ENCODE data around the gene ILKAP. TPM values are rescaled to one million over a fixed set of nuclear protein-coding genes. Genes with fewer than 3 reads are reported as not detected.

ILKAP gene
- total RNA-seq, 4 donors from 2014 or later, result 27.3 to 36.0 (median 34.3) TPM

DNA sequence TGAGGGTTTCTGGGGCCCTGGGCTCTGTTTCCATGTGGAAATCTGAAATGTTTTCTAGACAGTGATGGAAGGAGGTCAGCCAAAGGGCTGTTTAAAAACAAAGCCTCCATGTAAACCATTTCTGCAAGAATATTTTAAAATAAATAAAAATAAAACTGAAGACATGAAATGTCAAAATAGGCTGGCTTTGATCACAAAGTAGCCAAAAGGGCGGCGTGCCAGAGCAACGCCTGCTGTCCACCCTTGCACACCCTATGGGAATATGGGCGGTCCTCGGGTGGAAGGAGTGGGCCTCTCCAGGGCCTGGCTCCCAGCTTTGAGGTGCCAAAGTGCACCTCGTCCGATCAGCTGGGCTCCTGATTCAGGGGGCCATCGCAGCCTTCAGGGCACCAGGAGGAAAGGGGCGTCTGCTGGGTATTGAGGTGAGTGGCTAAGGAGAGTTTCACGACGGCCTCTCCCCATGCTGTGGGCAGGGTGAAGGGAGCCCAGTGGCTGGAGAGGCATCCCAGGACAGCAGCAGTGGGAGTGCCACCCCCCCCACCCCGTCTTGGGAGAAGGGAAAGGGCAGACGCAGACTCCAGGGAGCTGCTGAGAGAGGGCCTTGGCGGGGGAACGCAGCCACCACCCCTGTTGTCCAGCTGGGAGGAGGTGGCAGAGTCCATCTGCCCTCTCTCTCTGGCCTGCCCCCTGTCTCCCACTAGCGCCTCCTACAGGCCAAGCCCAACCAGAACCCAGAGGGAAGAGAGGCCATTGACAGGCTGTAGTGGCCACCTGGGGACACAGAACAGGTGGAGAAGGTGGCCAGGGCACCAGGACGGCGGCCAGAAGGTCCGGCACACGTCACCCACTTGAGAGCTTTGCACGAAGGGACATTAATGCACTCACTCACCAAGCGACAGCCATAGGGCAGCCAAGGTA is 50.5 kb downstream of the ILKAP start:
- Histone ChIP-seq H3K27ac (replicated peaks in 1 of 4) (no peak overlapping the region), H3K27me3 (peaks cover 0 to 5% (median under 1%) of the 10 kb centered on the region in 4 donors), H3K4me3 (no peak overlapping the region), H3K36me3 (peaks cover 0 to 3% (median 0%) of the 10 kb centered on the region in 4 donors), H3K9me3 (no peaks in the 10 kb centered on the region), H3K4me1 (peaks cover 0 to 12% (median 3%) of the 10 kb centered on the region in 4 donors)
- WGBS, result 75% methylated on average over 19 of the region's 22 CpGs
- no peak for DNase-seq (ENCODE audit: extremely low spot score)
- intact Hi-C loops (cut with DNase I), result no loop called here
- no peak for TF ChIP-seq POLR2AphosphoS5 (IDR thresholded peaks at IDR 0.05)
- TF ChIP-seq POLR2A (IDR thresholded peaks at IDR 0.05; ENCODE audit: low read depth), result no peak
- TF ChIP-seq EP300 (IDR thresholded peaks at IDR 0.05), result no peak
- TF ChIP-seq, protein P1, sequence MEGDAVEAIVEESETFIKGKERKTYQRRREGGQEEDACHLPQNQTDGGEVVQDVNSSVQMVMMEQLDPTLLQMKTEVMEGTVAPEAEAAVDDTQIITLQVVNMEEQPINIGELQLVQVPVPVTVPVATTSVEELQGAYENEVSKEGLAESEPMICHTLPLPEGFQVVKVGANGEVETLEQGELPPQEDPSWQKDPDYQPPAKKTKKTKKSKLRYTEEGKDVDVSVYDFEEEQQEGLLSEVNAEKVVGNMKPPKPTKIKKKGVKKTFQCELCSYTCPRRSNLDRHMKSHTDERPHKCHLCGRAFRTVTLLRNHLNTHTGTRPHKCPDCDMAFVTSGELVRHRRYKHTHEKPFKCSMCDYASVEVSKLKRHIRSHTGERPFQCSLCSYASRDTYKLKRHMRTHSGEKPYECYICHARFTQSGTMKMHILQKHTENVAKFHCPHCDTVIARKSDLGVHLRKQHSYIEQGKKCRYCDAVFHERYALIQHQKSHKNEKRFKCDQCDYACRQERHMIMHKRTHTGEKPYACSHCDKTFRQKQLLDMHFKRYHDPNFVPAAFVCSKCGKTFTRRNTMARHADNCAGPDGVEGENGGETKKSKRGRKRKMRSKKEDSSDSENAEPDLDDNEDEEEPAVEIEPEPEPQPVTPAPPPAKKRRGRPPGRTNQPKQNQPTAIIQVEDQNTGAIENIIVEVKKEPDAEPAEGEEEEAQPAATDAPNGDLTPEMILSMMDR (IDR thresholded peaks at IDR 0.05), result no peak

DNA sequence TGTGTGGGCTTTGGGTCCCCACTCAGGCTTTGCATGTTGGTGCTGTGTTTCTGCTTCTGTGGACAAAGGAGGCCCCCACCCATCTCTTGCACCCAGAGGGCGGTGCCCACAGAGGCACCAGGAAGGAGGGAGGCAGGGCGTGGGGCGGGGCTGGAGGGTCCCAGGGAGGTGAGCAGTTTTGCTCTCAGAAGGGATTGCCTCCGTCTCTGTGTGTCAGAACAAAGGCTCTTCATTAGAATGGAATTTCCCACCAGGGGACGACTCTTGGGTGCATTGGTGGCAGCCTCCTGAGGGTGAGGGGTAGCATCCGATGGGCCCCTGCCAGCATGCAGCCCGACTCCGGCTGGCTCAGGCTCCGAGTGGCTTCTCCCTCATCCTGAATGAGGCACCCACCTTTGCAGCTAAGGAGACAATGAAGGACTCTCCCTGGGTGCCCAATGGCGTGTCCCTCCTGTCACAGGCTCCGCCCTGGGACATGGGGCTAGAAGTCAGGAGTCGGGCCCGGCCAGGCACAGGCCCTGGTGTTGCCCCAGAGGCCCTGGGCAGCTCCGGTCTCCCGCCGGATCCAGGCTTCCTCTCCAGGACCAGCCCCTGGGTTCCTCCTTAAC is 51.8 kb downstream of the ILKAP start:
- TF ChIP-seq, protein P1 (IDR thresholded peaks at IDR 0.05), result no peak
- no peak for TF ChIP-seq POLR2AphosphoS5 (IDR thresholded peaks at IDR 0.05)
- TF ChIP-seq EP300 (IDR thresholded peaks at IDR 0.05), result no peak
- TF ChIP-seq POLR2A (IDR thresholded peaks at IDR 0.05; ENCODE audit: low read depth), result no peak
- H3K27me3 ChIP-seq, result no peaks in the 10 kb centered on the region
- intact Hi-C loops (cut with DNase I), result no loop called here
- peaks cover 0 to 3% (median 0%) of the 10 kb centered on the region in 4 donors for H3K36me3 ChIP-seq
- no peak for DNase-seq (ENCODE audit: extremely low spot score)
- no peaks in the 10 kb centered on the region for H3K9me3 ChIP-seq
- no peak overlapping the region for H3K27ac ChIP-seq (replicated peaks in 1 of 4)
- H3K4me3 ChIP-seq, result no peak overlapping the region
- peaks cover 0 to 11% (median 2%) of the 10 kb centered on the region in 4 donors for H3K4me1 ChIP-seq
- WGBS, result 98% methylated on average over 8 of the region's 16 CpGs

DNA sequence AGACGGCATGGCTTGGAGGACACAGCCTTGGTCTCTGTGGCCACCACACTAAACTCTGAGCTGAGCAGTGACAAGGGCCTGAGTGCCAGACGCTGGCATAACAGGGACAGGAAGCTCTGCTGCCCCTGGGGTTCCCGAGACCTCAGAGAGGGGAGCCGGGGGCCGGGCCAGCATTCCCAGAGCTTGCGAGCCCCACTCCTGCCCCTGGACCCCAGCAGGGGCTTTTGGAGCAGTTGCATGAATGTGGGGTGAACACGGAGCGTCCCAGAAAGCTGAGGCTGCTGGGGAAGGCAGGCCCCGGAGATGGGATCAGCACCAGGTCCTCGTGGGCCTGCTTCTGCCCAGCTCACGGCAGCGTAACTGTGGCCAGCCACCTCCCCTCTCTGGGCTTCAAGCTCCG is 52.3 kb downstream of the ILKAP start:
- H3K4me3 ChIP-seq, result no peak overlapping the region
- H3K27ac ChIP-seq (replicated peaks in 1 of 4), result no peak overlapping the region
- H3K9me3 ChIP-seq, result no peaks in the 10 kb centered on the region
- intact Hi-C loops (cut with DNase I), result no loop called here
- peaks cover 0 to 11% (median 2%) of the 10 kb centered on the region in 4 donors for H3K4me1 ChIP-seq
- no peak for DNase-seq (ENCODE audit: extremely low spot score)
- H3K36me3 ChIP-seq, result peaks cover 0 to 3% (median 0%) of the 10 kb centered on the region in 4 donors
- TF ChIP-seq EP300 (IDR thresholded peaks at IDR 0.05) (no peak), POLR2AphosphoS5 (IDR thresholded peaks at IDR 0.05) (no peak), POLR2A (IDR thresholded peaks at IDR 0.05; ENCODE audit: low read depth) (no peak)
- TF ChIP-seq, protein P1 (IDR thresholded peaks at IDR 0.05), result no peak
- no peaks in the 10 kb centered on the region for H3K27me3 ChIP-seq
- no CpG with 5 or more reads among the region's 13 CpGs for WGBS

DNA sequence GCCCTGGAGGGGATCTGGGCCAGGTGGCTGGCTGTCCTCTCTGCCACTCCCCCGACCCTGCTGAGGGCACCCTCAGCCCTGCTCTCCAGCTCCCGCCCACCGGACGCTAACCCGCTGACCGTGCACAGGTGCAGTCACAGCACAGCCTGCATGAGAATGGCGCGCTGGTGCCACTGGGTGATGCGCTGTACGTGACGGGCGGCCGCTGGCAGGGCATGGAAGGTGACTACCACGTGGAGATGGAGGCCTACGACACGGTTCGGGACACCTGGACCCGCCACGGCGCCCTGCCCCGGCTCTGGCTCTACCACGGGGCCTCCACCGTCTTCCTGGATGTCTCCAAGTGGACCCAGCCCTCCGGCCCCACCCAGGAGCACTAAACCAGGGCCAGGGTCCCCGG is 52.8 kb downstream of the ILKAP start:
- WGBS, result 94% methylated on average over 16 of the region's 25 CpGs
- intact Hi-C loops (cut with DNase I), result no loop called here
- Histone ChIP-seq H3K9me3 (no peaks in the 10 kb centered on the region), H3K4me3 (no peak overlapping the region), H3K4me1 (peaks cover 0 to 8% (median 2%) of the 10 kb centered on the region in 4 donors), H3K27ac (replicated peaks in 1 of 4) (no peak overlapping the region), H3K27me3 (no peaks in the 10 kb centered on the region), H3K36me3 (peaks cover 0 to 3% (median 0%) of the 10 kb centered on the region in 4 donors)
- no peak for DNase-seq (ENCODE audit: extremely low spot score)
- TF ChIP-seq POLR2A (IDR thresholded peaks at IDR 0.05; ENCODE audit: low read depth), result no peak
- no peak for TF ChIP-seq POLR2AphosphoS5 (IDR thresholded peaks at IDR 0.05)
- TF ChIP-seq, protein P1 (IDR thresholded peaks at IDR 0.05), result no peak
- TF ChIP-seq EP300 (IDR thresholded peaks at IDR 0.05), result no peak

Measured in esophagus muscularis mucosa (tissue), 4 donors.